ENCODE data around the gene PGAM1.
"Not testable (repeated sequence)": the region's sequence is repeated elsewhere in the genome, so short reads cannot be mapped to it uniquely, and the experiment has no call there.

DNA sequence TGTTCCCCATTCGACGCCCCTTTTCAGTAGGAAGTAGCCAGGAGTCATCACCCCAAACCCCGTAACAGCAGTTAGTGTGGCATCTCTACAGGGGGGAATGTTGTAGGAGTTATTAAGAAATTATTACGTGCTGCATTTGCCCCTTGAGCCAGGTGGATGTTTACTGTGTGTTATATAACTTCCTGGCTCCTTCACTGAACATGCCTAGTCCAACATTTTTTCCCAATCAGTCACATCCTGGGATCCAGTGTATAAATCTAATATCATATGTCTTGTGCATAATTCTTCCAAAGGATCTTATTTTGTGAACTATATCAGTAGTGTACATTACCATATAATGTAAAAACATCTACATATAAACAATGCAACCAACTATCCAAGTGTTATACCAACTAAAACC, 53.4 kb downstream of the PGAM1 start:
- TF ChIP-seq, protein P1, sequence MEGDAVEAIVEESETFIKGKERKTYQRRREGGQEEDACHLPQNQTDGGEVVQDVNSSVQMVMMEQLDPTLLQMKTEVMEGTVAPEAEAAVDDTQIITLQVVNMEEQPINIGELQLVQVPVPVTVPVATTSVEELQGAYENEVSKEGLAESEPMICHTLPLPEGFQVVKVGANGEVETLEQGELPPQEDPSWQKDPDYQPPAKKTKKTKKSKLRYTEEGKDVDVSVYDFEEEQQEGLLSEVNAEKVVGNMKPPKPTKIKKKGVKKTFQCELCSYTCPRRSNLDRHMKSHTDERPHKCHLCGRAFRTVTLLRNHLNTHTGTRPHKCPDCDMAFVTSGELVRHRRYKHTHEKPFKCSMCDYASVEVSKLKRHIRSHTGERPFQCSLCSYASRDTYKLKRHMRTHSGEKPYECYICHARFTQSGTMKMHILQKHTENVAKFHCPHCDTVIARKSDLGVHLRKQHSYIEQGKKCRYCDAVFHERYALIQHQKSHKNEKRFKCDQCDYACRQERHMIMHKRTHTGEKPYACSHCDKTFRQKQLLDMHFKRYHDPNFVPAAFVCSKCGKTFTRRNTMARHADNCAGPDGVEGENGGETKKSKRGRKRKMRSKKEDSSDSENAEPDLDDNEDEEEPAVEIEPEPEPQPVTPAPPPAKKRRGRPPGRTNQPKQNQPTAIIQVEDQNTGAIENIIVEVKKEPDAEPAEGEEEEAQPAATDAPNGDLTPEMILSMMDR (conservative IDR thresholded peaks at IDR 0.05 in 1 of 2, IDR thresholded peaks at IDR 0.05 in 1 of 2; ENCODE audit: extremely low read depth in 1 of 2, insufficient read depth in 1 of 2, low read depth in 1 of 2, low read length in 2 of 2) = not testable (repeated sequence)
- TF ChIP-seq EZH2 (IDR thresholded peaks at IDR 0.05; ENCODE audit: borderline replicate concordance, low read length) = not testable (repeated sequence)

Data from mammary epithelial cell (primary cell).